K562 (cell line): Measurements from ENCODE around the gene KCNN3. TPM values are rescaled to one million over a fixed set of nuclear protein-coding genes. Genes with fewer than 3 reads are reported as not detected.

ENCODE experiments used
- ATAC-seq: fragments of 200-7000 bp; cut with Tn5 transposase; 3 replicates; pipeline ENCODE4 v1.9.1; 2020; ENCODE audit warnings: moderate library complexity
- BruUV-seq: library from RNA; stranded (reverse); fragments of 400-500 nt; replicated peaks from 2 replicates; lab custom pipeline; 2021; lab: Mats Ljungman, UMichigan
- CTCF ChIA-PET: fragments of 300-600 bp; formaldehyde crosslinking; extraction: SDS; loops from one replicate; lab custom pipeline; 2021; ENCODE audit warnings: low intra/inter-chr PET ratio; lab: Yijun Ruan, JAX
- POLR2A ChIA-PET: fragments of 300-600, 350-650 bp; sonication (Branson Sonifier 250); formaldehyde crosslinking; extraction: SDS; loops from one replicate; lab custom pipeline; 2021; ENCODE audit warnings: antibody characterized with exemption, inconsistent platforms; lab: Yijun Ruan, JAX
- DNase-seq, 4 experiments: peaks; one replicate each; pipeline versions ENCODE4 v3.0.0 to v3.0.0-alpha.2; 2011 to 2018; ENCODE audit warnings: low spot score in 3 of 4, mixed read lengths in 3 of 4; ENCODE audit errors: extremely low read depth in 1 of 4
- FAIRE-seq: peaks from 2 replicates; lab custom pipeline; 2011; peaks lifted over from hg19 to GRCh38; lab: Jason Lieb, UNC
- H2AFZ ChIP-seq: 2 replicates; pipeline ENCODE4 v1.6.0; 2011; ENCODE audit warnings: low read depth, low read length, control low read depth, inconsistent platforms
- H3K27ac ChIP-seq: fragments of 200-600 bp; 3 replicates; pipeline ENCODE4 v1.8.0; 2011; ENCODE audit warnings: low read depth, mild to moderate bottlenecking, control low read depth, inconsistent platforms, low read length, moderate library complexity, mixed read lengths; ENCODE audit errors: extremely low read depth
- H3K27me3 ChIP-seq, 2 experiments: fragments of 300-600 bp in 1 of 2; 2 replicates in 1 of 2; 3 replicates in 1 of 2; pipeline versions ENCODE4 v1.6.0 to v1.8.0; 2011; ENCODE audit warnings: inconsistent platforms in 2 of 2, low read length in 2 of 2, mild to moderate bottlenecking in 1 of 2, mixed read lengths in 1 of 2, moderate library complexity in 1 of 2; ENCODE audit not compliant: control insufficient read depth in 2 of 2, insufficient read depth in 2 of 2
- H3K36me3 ChIP-seq: fragments of 300-600 bp; 3 replicates; pipeline ENCODE4 v1.8.0; 2011; ENCODE audit warnings: mild to moderate bottlenecking, low read length, inconsistent platforms; ENCODE audit not compliant: control insufficient read depth, insufficient read depth
- H3K4me1 ChIP-seq, 2 experiments: fragments of 200-600 bp in 1 of 2; replicated peaks in 1 of 2; 2 replicates in 1 of 2; 3 replicates in 1 of 2; pipeline versions ENCODE4 v1.5.1 to v1.8.0; 2011; ENCODE audit warnings: inconsistent platforms in 2 of 2, low read length in 2 of 2, mild to moderate bottlenecking in 1 of 2, mixed read lengths in 1 of 2, moderate library complexity in 1 of 2; ENCODE audit not compliant: control insufficient read depth in 2 of 2, insufficient read depth in 2 of 2
- H3K4me2 ChIP-seq: 2 replicates; pipeline ENCODE4 v1.6.1; 2011; ENCODE audit warnings: low read length, control low read depth, inconsistent platforms, mixed read lengths; ENCODE audit not compliant: insufficient read depth
- H3K4me3 ChIP-seq: fragments of 200-600 bp; sonication (generic), shearing (Covaris generic); 2 replicates; pipeline ENCODE4 v1.5.1; 2016; ENCODE audit warnings: control low read depth, inconsistent platforms
- H3K79me2 ChIP-seq: fragments of 200-600 bp; 3 replicates; pipeline ENCODE4 v1.8.0; 2011; ENCODE audit warnings: low read length, inconsistent platforms; ENCODE audit not compliant: control insufficient read depth, insufficient read depth
- H3K9ac ChIP-seq, 2 experiments: 2 replicates each; pipeline versions ENCODE4 v1.6.0 to v1.6.1; 2011; ENCODE audit warnings: low read depth in 2 of 2, low read length in 2 of 2, control low read depth in 1 of 2, inconsistent platforms in 1 of 2, mild to moderate bottlenecking in 1 of 2, mixed read lengths in 1 of 2; ENCODE audit not compliant: insufficient read depth in 1 of 2
- H3K9me1 ChIP-seq: one replicate; pipeline ENCODE4 v1.6.0; 2011; ENCODE audit warnings: inconsistent platforms, mild to moderate bottlenecking, low read length, moderate library complexity; ENCODE audit not compliant: control insufficient read depth, insufficient read depth
- H3K9me3 ChIP-seq: replicated peaks from 2 replicates; pipeline ENCODE4 v1.5.1; 2011; ENCODE audit warnings: low read depth, low read length, inconsistent platforms; ENCODE audit not compliant: control insufficient read depth, insufficient read depth
- H4K20me1 ChIP-seq: replicated peaks from 2 replicates; pipeline ENCODE4 v1.6.1; 2011; ENCODE audit warnings: low read length, inconsistent platforms, mixed read lengths; ENCODE audit not compliant: control insufficient read depth, insufficient read depth
- ARHGAP35 ChIP-seq: fragments of 450-650 bp; IDR thresholded peaks from 2 replicates; pipeline ENCODE4 v1.6.1; 2018; ENCODE audit not compliant: partially characterized antibody
- ELF4 ChIP-seq: fragments of 450-650 bp; formaldehyde crosslinking; IDR thresholded peaks from 2 replicates; pipeline ENCODE4 v1.4.0; 2022; ENCODE audit warnings: missing genetic modification characterization
- MBD1 ChIP-seq: fragments of 250-450 bp; sonication (Bioruptor Pico); IDR thresholded peaks from 2 replicates; pipeline ENCODE4 v1.8.0; 2022; ENCODE audit warnings: inconsistent platforms
- NELFE ChIP-seq: IDR thresholded peaks from 2 replicates; pipeline ENCODE4 v1.6.1; 2011; ENCODE audit warnings: mild to moderate bottlenecking; ENCODE audit not compliant: insufficient read depth, insufficient read length
- RAD51 ChIP-seq: fragments of 450-650 bp; IDR thresholded peaks from 2 replicates; pipeline ENCODE4 v1.7.1; 2016; ENCODE audit warnings: low read depth, mild to moderate bottlenecking, borderline replicate concordance
- SNRNP70 ChIP-seq: fragments of 200-400 bp; formaldehyde crosslinking; optimal IDR thresholded peaks from 2 replicates; pipeline ENCODE3; 2017; ENCODE audit warnings: low read depth, low read length
- ZEB2 ChIP-seq: fragments of 450-650 bp; IDR thresholded peaks from 2 replicates; pipeline ENCODE4 v1.6.1; 2016
- ZNF717 ChIP-seq: fragments of 250-450 bp; sonication (Bioruptor Pico); IDR thresholded peaks from 2 replicates; pipeline ENCODE4 v1.5.0; 2021
- whole genome bisulfite sequencing: fragments of 100-300 bp; shearing (Covaris generic); methylation state at CpG from one replicate; pipeline ENCODE4 v1.1.6; 2016; ENCODE audit warnings: low coverage, mixed read lengths; ENCODE audit not compliant: insufficient coverage; ENCODE audit errors: missing lambda C conversion rate; 5-methylcytosine and 5-hydroxymethylcytosine counted together
- in situ Hi-C: fragments of 300-500 bp; cut with MboI; formaldehyde crosslinking; loops from 4 replicates; pipeline ENCODE4 v1.15.0; 2018; ENCODE audit warnings: inconsistent platforms, mixed read lengths
- intact Hi-C: fragments of 100-400 bp; cut with micrococcal nuclease; formaldehyde crosslinking; loops from 2 replicates; pipeline ENCODE4 v1.14.2; 2022
- polyA plus RNA-seq, 8 experiments: library from polyadenylated mRNA; depleted of rRNA in 4 of 8; stranded (reverse) in 5 of 8; unstranded in 3 of 8; fragments of >200 nt; fragmentation: Nextera tagmentation in 2 of 8; fragmentation: Illumina TruSeq in 1 of 8; extraction: Ambion mirVana in 2 of 8; extraction: Trizol in 1 of 8; gene quantifications; 2 replicates each; pipeline versions ENCODE4 v1.2.1 to v1.2.3, GENCODE V29; 2011 to 2014; ENCODE audit warnings: inconsistent platforms in 1 of 8, missing spikeins in 1 of 8
- total RNA-seq, 7 experiments: library from RNA; depleted of rRNA in 6 of 7; stranded (reverse); fragments of >200 nt in 6 of 7; fragmentation: Illumina TruSeq in 2 of 7; extraction: Trizol in 2 of 7; gene quantifications; 2 replicates each; pipeline versions ENCODE4 v1.2.1 to v1.2.3, GENCODE V29; 2011 to 2021; ENCODE audit warnings: low replicate concordance in 1 of 7

The KCNN3 gene
- total and polyA plus RNA-seq, 9 of the 15 experiments (the other 6 are each of a cell fraction or from before 2014, with no cell fraction given), result 0.02 to 0.03 TPM; not detected in 7

- WGBS, result 1% methylated on average over 8 of the region's 8 CpGs
- CTCF ChIA-PET, result no interaction called here
- no peak overlapping the region for H3K27ac ChIP-seq
Measured at GRCh38 chr1:154802982-154803920, 66.8 kb downstream of the KCNN3 start.

More at GRCh38 chr1:154802982-154803920, 66.8 kb downstream of the KCNN3 start:
- TF ChIP-seq ZEB2 (no peak), MBD1 (CRISPR knock-in tag) (no peak), ZNF717 (CRISPR knock-in tag) (no peak), ARHGAP35 (no peak), SNRNP70 (no peak), RAD51 (no peak), ELF4 (CRISPR knock-in tag) (no peak), NELFE (no peak)
- peaks cover 68 to 92% of the 10 kb centered on the region in 2 experiments for H3K27me3 ChIP-seq
- no peak overlapping the region for H2AFZ ChIP-seq
- intact Hi-C loops, result no loop called here
- H3K4me2 ChIP-seq, result no peak overlapping the region
- H4K20me1 ChIP-seq, result no peaks in the 10 kb centered on the region; the same call in 1 of the 2 replicates
- 0 out of 5 replicates have a peak, but pooled peaks cover 0 to 2% of the 10 kb centered on the region in 2 experiments for H3K4me1 ChIP-seq
- no peaks in the 10 kb centered on the region for H3K9me1 ChIP-seq
- in situ Hi-C loops, result no loop called here
- no peak for ATAC-seq
- H3K9ac ChIP-seq, result no peak overlapping the region
- no peaks in the 10 kb centered on the region for H3K9me3 ChIP-seq
- H3K4me3 ChIP-seq, result no peak overlapping the region
- no peak for FAIRE-seq
- no peaks in the 10 kb centered on the region for H3K79me2 ChIP-seq
- BruUV-seq, result no TSS peak
- no peak for DNase-seq
- H3K36me3 ChIP-seq, result no peaks in the 10 kb centered on the region
- POLR2A ChIA-PET, result interaction anchor here (0.9 kb wide), 1 partner anchor 16 kb away, joined by 3 read pairs; no protein-coding TSS in a partner anchor
